Endometrium (tissue), 2 donors: ENCODE measurements around the gene MAP2.

Experiments
- FAIRE-seq: peaks from 2 replicates; lab custom pipeline; 2012; peaks lifted over from hg19 to GRCh38; lab: Jason Lieb, UNC
- donor health status: control.
- donor health status: control.

Gene MAP2

GRCh38 chr2:209726311-209726710 lies 302.5 kb downstream of the MAP2 start:
- no peak for FAIRE-seq

DNA sequence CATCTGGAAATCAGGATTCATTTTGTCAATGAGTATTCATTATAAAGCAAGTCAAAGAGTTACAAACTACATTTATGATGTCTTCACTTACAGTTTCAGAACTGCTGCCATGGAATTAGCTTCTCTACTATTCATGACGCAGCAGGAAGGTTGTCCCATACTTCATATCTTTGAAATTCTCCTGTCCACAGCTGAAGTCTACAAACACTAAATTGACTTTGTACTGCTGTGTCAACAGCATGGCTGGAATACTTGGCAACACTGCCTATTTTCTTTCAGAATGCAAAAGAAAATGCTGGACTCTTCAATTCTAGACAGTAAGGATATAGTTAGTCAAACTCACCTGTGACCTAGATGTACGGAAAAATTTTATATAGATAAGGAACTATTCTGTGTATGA lies 303.2 kb downstream of the MAP2 start:
- FAIRE-seq = no peak

GRCh38 chr2:209734805-209735204 lies 311.0 kb downstream of the MAP2 start:
- no peak for FAIRE-seq

DNA sequence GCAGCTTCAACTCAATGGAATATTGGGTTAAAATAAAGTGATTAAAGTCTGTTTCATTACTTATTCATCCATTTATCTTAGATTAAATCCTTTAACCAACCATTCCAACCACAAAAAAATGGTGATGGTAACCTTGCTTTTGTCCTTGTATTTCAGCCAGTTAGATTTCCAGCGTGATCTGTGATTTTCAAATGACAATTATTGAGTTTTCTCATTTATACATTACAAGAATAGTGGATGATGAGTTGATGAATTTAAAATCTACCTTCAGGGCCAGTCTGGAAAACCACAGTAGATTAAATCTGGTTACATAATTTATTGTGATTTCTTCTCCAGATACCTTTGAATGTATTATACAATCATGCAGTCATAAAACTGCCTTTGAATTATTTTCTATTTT lies 318.1 kb downstream of the MAP2 start:
- no peak for FAIRE-seq

DNA sequence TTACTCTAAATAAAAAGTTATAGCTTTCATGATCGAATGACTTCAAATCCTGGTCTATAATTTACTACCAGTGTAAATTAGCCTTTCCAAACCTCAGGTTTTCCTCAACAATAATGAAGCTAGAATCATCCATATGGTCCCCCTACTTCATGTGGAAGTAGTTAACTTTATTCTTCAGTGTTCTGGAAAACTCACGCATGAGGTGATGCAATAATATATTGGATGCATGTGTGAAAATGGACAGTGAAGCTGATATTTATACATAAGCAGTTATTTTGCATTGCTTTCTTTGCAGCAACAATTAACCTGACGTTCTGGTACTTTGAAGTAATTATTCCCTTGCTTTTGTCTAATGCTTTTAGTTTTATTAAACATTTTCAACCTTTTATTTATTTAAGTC lies 329.2 kb downstream of the MAP2 start:
- FAIRE-seq = no peak

DNA sequence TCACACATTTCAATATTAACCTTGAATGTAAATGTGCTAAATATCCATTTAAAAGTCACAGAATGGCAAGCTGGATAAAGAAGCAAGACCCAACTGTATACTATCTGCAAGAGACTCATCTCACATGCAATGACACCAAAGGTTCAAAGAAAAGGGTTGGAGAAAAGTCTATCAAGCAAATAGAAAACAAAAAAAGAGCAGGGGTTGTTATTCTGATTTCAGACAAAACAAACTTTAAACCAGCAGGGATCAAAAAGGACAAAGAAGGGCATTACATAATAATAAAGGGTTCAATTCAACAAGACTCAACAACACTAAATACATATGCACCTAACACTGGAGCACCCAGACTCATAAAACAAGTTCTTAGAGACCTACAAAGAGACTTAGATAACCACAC lies 333.3 kb downstream of the MAP2 start:
- no peak for FAIRE-seq

GRCh38 chr2:209761566-209761965 lies 337.7 kb downstream of the MAP2 start:
- FAIRE-seq = no peak

GRCh38 chr2:209762563-209762962 lies 338.7 kb downstream of the MAP2 start:
- FAIRE-seq = no peak

- no peak for FAIRE-seq
Observed at GRCh38 chr2:209763106-209763505, 339.3 kb downstream of the MAP2 start.

DNA sequence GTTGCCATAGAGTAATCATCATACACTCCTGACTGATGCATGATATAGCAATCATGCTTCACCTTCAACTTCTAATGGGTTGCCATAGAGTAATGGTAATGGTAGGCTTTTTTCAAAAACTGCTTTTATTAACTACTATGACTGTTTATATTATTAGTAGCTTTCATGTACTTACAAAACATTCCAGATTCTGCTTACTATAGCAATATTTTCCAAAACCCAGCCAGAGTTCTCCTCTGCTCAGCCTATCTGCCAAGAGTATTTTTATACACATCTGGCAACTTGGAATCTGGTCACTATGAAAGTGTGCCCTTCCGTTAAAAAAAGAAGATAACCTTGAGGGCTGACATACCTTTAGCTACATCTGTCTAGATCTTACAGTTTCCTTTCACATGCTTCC lies 342.8 kb downstream of the MAP2 start:
- no peak for FAIRE-seq

DNA sequence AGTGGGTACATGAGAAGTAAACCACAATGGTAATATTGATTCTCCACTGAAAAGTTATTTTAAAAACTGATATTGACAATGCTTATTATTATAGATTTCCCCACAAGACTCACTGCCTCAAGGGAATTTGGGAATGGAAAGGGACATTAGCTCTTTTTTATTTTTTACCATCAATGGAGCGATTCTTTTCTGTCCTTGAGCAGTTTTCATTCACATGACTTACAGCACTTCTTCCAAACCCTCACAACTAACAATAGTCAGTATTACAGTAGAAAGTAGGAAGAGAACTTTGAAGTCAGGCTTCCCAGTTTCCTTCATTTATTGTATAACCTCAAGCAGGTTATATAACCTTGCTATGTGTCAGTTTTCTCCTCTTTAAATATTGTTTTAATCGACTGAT lies 343.5 kb downstream of the MAP2 start:
- FAIRE-seq = no peak

DNA sequence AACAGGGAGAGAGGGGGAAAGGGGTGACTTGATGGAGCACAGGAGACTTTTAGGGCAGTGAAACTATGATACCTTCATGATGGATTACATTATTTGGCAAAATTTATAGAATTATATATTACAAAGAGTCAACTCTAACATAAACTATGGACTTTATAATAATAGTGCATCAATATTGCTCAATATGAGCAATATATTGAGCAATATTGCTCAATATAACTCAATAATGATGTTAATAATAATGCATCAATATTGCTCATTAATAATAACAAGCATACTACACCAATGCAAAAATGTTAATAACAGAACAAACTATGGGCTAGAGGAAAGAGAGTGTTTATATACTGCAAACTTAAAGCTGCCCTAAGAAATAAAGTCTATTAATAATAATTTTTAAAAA lies 344.7 kb downstream of the MAP2 start:
- FAIRE-seq = no peak

DNA sequence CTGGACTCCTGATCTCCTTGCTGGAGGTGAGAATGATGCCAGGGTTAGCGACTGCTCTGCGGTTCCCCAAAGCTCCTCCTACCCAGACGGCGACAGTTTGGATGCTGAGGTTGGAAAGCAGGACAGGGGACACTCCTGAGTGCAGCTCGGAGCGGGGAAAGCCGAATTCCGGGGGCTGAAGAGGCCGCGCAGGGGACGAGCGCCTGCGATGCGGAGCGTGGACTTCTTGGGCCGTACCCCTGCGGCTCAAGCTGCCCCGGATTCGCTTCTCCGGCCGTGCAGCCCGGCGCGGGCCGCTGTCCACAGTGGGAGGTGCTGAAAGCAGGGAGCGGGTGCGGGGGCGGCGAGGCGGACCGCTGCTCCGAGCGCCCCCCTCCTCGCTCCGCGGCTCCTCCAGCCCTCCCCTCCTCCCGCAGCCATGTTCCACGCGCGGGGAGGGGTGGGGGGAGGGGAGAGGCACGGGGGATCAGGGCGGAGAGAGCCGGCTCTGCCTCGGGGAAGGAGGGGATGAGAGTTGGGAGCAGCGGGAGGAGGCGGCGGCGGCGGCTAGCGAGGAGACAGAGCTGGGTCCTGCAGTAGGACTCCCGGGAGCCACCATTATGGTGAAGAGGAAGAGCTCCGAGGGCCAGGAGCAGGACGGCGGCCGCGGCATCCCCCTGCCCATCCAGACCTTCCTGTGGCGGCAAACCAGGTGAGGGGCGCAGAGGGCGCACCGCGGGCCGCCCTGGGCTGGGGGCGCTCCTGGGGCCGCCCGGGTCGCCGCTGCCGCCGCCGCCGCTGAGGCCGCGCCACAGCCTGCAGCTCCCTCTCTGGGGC lies 347.8 kb downstream of the MAP2 start, which contains the start of gene UNC80:
Gene UNC80, plus strand, starts transcription at position 359 of the 816 bp plus-strand sequence. Its CDS starts 241 bp downstream, at position 600.
- FAIRE-seq = no peak

- no peak for FAIRE-seq
Observed at GRCh38 chr2:209772290-209772685, 348.4 kb downstream of the MAP2 start.

- FAIRE-seq = no peak
Observed at GRCh38 chr2:209773377-209773776, 349.5 kb downstream of the MAP2 start.
